Activated B cell treated with CpG ODN at 0.5 μM for 24 hours (primary cell): ENCODE measurements around the gene YARS2. TPM values are rescaled to one million over a fixed set of nuclear protein-coding genes. Genes with fewer than 3 reads are reported as not detected.

Experiments
- ATAC-seq: fragments of 200-7000 bp; cut with Tn5 transposase; one replicate; pipeline ENCODE4 v1.10.0; 2021; ENCODE audit warnings: low read depth, mild to moderate bottlenecking, moderate library complexity
- CTCF ChIA-PET: fragments of 350-600 bp; sonication (Branson Sonifier 250); formaldehyde crosslinking; loops from one replicate; lab custom pipeline; 2021; ENCODE audit warnings: antibody characterized with exemption; lab: Charles Lee
- POLR2A ChIA-PET: fragments of 350-600 bp; sonication (Branson Sonifier 250); formaldehyde crosslinking; loops from one replicate; lab custom pipeline; 2021; ENCODE audit warnings: antibody characterized with exemption; lab: Charles Lee
- DNase-seq: peaks from one replicate; pipeline ENCODE4 v3.0.0; 2022
- H3K27ac Mint-ChIP-seq: one replicate; pipeline ENCODE4 v1.8.0; 2020; ENCODE audit warnings: mixed read lengths
- H3K27me3 Mint-ChIP-seq: one replicate; pipeline ENCODE4 v1.8.0; 2021; ENCODE audit warnings: mixed read lengths
- H3K36me3 Mint-ChIP-seq: one replicate; pipeline ENCODE4 v1.8.0; 2021; ENCODE audit warnings: low read depth, mixed read lengths
- H3K4me1 Mint-ChIP-seq: one replicate; pipeline ENCODE4 v1.8.0; 2021; ENCODE audit warnings: mixed read lengths
- H3K4me3 Mint-ChIP-seq: one replicate; pipeline ENCODE4 v1.8.0; 2020; ENCODE audit warnings: mild to moderate bottlenecking, mixed read lengths
- H3K9me3 Mint-ChIP-seq: one replicate; pipeline ENCODE4 v1.8.0; 2020; ENCODE audit warnings: mixed read lengths
- intact Hi-C: fragments of 100-400 bp; cut with micrococcal nuclease; formaldehyde crosslinking; loops from one replicate; pipeline ENCODE4 v1.15.1; 2024
- total RNA-seq: library from RNA; stranded (reverse); gene quantifications from 2 replicates; pipeline ENCODE4 v1.2.3, GENCODE V29; 2022
- TF ChIP-seq, protein P1 (sequence below): fragments of 200-600 bp; IDR thresholded peaks from one replicate; pipeline ENCODE4 v1.8.0; 2022; ENCODE audit warnings: antibody characterized with exemption, mild to moderate bottlenecking

Gene YARS2
- total RNA-seq, 1 donor from 2014 or later: 23.2 TPM

DNA sequence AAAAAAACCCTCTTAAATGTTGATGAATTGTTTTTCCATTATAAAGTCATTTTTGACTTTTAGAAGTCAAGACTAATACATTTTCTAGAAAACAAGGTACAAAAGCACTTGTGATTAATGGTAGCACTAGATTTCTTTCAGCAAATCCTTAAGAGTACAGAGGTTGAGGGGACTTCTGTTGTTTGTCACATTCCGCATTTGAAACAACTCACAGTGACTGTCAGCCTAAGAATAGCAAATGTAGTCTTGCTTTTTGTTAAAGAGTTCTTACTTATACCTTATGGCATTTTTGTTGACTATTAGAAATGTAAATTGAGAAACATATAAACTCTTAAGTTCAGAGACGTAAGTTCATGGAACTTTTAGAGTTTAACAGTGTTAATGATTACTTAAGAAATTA, 16.4 kb downstream of the YARS2 start:
- no peaks in the 10 kb centered on the region for H3K27me3 Mint-ChIP-seq
- POLR2A ChIA-PET: no interaction called here

DNA sequence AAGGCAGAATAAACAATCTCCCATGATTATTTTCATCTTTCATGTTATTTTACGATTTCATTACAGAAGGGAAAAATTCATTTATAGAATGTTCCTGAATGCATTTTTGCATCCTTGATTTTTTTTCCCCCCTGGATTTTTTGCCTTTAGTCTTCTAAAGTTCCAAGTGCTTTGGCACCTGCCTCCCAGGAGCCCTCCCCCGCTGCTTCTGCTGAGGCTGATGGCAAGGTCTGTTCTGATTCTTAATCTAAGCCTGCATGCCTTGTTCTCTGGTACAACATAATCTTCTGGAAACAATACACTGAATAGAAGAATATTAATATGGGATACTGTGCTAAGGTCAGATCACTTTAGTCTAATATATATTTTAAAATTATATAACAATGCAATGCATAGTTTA, 18.0 kb downstream of the YARS2 start:
- no peaks in the 10 kb centered on the region for H3K4me1 Mint-ChIP-seq
- no peak for DNase-seq
- CTCF ChIA-PET: interaction anchor here (1.1 kb wide), 1 partner anchor 1085 kb away, joined by 3 read pairs; no protein-coding TSS in a partner anchor
- H3K36me3 Mint-ChIP-seq: peaks cover 80% of the 10 kb centered on the region
- TF ChIP-seq, protein P1, sequence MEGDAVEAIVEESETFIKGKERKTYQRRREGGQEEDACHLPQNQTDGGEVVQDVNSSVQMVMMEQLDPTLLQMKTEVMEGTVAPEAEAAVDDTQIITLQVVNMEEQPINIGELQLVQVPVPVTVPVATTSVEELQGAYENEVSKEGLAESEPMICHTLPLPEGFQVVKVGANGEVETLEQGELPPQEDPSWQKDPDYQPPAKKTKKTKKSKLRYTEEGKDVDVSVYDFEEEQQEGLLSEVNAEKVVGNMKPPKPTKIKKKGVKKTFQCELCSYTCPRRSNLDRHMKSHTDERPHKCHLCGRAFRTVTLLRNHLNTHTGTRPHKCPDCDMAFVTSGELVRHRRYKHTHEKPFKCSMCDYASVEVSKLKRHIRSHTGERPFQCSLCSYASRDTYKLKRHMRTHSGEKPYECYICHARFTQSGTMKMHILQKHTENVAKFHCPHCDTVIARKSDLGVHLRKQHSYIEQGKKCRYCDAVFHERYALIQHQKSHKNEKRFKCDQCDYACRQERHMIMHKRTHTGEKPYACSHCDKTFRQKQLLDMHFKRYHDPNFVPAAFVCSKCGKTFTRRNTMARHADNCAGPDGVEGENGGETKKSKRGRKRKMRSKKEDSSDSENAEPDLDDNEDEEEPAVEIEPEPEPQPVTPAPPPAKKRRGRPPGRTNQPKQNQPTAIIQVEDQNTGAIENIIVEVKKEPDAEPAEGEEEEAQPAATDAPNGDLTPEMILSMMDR: no peak
- intact Hi-C loops: no loop called here
- H3K27ac Mint-ChIP-seq: no peak overlapping the region
- POLR2A ChIA-PET: no interaction called here
- H3K27me3 Mint-ChIP-seq: no peaks in the 10 kb centered on the region
- no peaks in the 10 kb centered on the region for H3K9me3 Mint-ChIP-seq
- H3K4me3 Mint-ChIP-seq: no peak overlapping the region
- no peak for ATAC-seq

More for the DNA sequence above, 16.4 kb downstream of the YARS2 start:
- DNase-seq: no peak
- H3K36me3 Mint-ChIP-seq: peaks cover 83% of the 10 kb centered on the region
- H3K27ac Mint-ChIP-seq: no peak overlapping the region
- H3K4me3 Mint-ChIP-seq: no peak overlapping the region
- CTCF ChIA-PET: no interaction called here
- intact Hi-C loops: no loop called here
- TF ChIP-seq, protein P1: no peak
- H3K9me3 Mint-ChIP-seq: no peaks in the 10 kb centered on the region
- H3K4me1 Mint-ChIP-seq: no peaks in the 10 kb centered on the region
- ATAC-seq: no peak

DNA sequence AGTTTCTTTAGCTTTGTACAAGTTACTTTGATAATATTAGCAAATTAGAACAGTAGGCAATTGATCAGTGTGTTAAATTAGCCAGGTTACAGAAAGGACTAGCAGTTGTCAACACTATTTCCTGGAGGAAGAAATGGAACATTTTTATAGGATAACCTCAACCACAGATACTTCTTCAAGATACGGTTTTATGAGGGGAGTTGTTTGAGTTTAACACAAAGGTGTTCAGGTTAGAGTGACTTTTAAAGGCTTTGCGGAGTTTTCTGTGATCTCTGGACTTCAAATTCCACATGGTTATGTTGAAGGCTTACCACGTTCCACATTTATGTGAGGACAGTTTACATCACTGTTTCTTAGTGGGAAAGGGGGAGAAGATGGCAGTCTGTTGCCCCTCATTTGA, 19.3 kb downstream of the YARS2 start:
- Mint-ChIP-seq H3K27me3 (no peaks in the 10 kb centered on the region), H3K36me3 (peaks cover 81% of the 10 kb centered on the region), H3K4me1 (no peaks in the 10 kb centered on the region), H3K4me3 (no peak overlapping the region), H3K27ac (no peak overlapping the region), H3K9me3 (no peaks in the 10 kb centered on the region)
- CTCF ChIA-PET: no interaction called here
- DNase-seq: no peak
- no peak for ATAC-seq
- TF ChIP-seq, protein P1: no peak
- intact Hi-C loops: no loop called here
- POLR2A ChIA-PET: no interaction called here

DNA sequence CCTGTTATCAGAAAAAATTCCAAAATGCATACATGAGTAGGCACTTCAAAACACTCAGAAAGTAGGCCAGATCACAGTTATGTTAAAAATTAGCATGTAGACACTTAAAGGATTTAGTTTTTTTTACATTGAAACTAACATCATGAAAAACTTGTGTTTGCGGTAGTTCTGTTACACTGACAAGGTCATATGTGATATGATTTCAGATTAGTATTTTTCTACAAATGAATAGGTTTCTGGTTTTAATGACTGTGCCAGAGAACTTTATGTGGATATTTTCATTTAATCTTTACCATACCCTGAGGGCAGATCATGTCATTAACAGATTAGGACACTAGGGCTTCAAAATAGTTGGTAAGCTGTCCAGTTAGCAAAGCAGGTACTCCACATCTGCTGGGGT, 20.7 kb downstream of the YARS2 start:
- intact Hi-C loops: no loop called here
- Mint-ChIP-seq H3K9me3 (no peaks in the 10 kb centered on the region), H3K4me3 (no peak overlapping the region), H3K27ac (no peak overlapping the region), H3K36me3 (peaks cover 79% of the 10 kb centered on the region), H3K27me3 (no peaks in the 10 kb centered on the region), H3K4me1 (no peaks in the 10 kb centered on the region)
- CTCF ChIA-PET: no interaction called here
- DNase-seq (no peak), ATAC-seq (no peak)
- TF ChIP-seq, protein P1: no peak
- POLR2A ChIA-PET: no interaction called here

DNA sequence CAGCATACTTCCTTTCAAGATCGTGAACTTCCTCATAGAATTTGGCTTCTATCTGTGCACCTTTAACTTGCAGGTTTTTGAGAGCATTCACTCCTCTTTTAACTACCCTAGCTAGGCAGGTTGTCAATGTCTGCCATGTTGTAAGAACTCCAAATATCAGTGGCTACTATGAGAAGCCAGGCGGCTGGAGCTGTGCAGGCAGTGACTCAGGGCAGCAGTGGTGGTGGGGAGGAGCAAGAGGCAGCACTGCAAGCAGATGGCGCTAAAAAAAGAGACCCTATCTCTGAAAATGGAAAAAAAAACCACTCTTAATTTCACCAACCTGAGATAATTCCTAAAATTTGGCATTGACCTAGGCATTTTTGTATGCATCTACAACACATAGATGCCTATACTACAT, 28.5 kb downstream of the YARS2 start:
- ChIA-PET POLR2A (no interaction called here), CTCF (no interaction called here)
- no peaks in the 10 kb centered on the region for H3K27me3 Mint-ChIP-seq
- ATAC-seq (no peak), DNase-seq (no peak)
- no peak overlapping the region for H3K4me3 Mint-ChIP-seq
- TF ChIP-seq, protein P1: no peak
- no peaks in the 10 kb centered on the region for H3K4me1 Mint-ChIP-seq
- no peak overlapping the region for H3K27ac Mint-ChIP-seq
- intact Hi-C loops: no loop called here
- peaks cover 72% of the 10 kb centered on the region for H3K36me3 Mint-ChIP-seq
- H3K9me3 Mint-ChIP-seq: no peaks in the 10 kb centered on the region
